Activated T-helper 17 cell treated with anti-CD3 and anti-CD28 coated beads, Interleukin-2, amount 50 U/mL, for 72 hours (primary cell): ENCODE data around the gene SLC2A14. TPM values are rescaled to one million over a fixed set of nuclear protein-coding genes. Genes with fewer than 3 reads are reported as not detected.
A peak's percentile ranks its signal among the peaks of the same experiment; 100 is the strongest.
"Not testable (repeated sequence)": the region's sequence is repeated elsewhere in the genome, so short reads cannot be mapped to it uniquely, and the experiment has no call there.

Source experiments
- ATAC-seq: fragments of 150-1000 bp; cut with Tn5 transposase; replicated peaks from 2 replicates; pipeline ENCODE4 v1.10.0; 2021; ENCODE audit warnings: mild to moderate bottlenecking, moderate library complexity
- H3K27ac Mint-ChIP-seq: one replicate; pipeline ENCODE4 v1.8.0; 2022; ENCODE audit warnings: mixed read lengths
- H3K27me3 Mint-ChIP-seq: one replicate; pipeline ENCODE4 v1.8.0; 2022; ENCODE audit warnings: mixed read lengths
- H3K36me3 Mint-ChIP-seq: one replicate; pipeline ENCODE4 v1.8.0; 2022; ENCODE audit warnings: low read depth, mild to moderate bottlenecking, mixed read lengths
- H3K4me1 Mint-ChIP-seq: one replicate; pipeline ENCODE4 v1.8.0; 2022; ENCODE audit warnings: mixed read lengths
- H3K4me3 Mint-ChIP-seq: one replicate; pipeline ENCODE4 v1.8.0; 2022; ENCODE audit warnings: mild to moderate bottlenecking, mixed read lengths
- H3K9me3 Mint-ChIP-seq: one replicate; pipeline ENCODE4 v1.8.0; 2022; ENCODE audit warnings: mixed read lengths
- total RNA-seq, 2 donors: library from RNA; stranded (reverse); gene quantifications; one replicate each; pipeline ENCODE4 v1.2.3, GENCODE V29; 2022

Gene SLC2A14
- total RNA-seq, 2 donors from 2014 or later, result 0.58 to 2.3 TPM

DNA sequence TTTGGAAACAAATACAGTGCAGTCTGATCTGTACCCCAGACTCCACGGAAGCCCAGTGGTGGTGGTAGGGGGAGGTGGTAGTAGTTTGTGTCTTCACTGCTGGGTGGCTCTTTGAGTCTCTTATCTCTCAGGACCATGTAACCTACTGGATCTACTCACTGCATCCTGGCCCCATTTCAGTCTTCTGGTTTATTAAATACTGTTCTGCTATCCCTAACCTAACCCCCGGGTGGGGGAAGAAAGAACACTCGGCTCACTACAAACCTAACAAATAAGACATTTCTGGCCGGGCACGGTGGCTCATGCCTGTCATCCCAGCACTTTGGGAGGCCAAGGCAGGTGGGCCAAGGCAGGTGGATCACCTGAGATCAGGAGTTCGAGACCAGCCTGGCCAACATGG is 39.5 kb downstream of the SLC2A14 start:
- ATAC-seq, H3K9me3 Mint-ChIP-seq, H3K27me3 Mint-ChIP-seq, H3K4me3 Mint-ChIP-seq, H3K36me3 Mint-ChIP-seq, H3K4me1 Mint-ChIP-seq: not testable (repeated sequence)
- peak overlapping the region; percentile 66 for H3K27ac Mint-ChIP-seq

DNA sequence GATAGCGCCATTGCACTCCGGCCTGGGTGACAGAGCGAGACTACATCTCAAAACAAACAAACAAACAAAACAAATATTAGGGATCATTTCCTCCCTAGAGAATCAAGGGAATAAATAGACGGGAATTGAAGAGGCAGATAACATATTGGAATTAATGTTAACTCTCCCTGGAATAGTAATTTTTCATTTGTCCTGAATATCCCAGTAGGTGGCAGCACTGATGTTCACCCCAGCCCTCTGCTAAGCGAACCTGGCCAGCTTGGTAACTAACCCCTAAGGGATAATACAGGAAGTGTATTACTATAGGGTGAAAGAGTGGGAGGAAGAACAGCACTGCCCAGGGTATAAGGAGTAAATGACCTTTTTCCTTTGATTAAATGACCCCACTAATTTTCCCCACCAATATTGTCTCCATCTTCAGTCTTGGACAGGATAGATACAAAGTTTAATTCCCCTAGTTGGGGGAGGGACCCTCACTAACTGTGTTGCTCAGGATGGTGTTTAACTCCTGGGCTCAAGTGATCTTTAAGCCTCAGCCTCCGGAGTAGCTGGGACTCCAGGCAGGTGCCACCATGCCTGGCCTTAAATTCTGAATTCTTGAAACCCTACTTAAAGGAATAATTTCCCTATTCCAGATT is 40.5 kb downstream of the SLC2A14 start:
- Mint-ChIP-seq H3K36me3 (no peaks in the 10 kb centered on the region), H3K27ac (peak overlapping the region; percentile 66), H3K9me3 (no peaks in the 10 kb centered on the region), H3K4me1 (no peaks in the 10 kb centered on the region), H3K27me3 (no peaks in the 10 kb centered on the region), H3K4me3 (no peak overlapping the region)
- ATAC-seq, result peak; percentile 96

DNA sequence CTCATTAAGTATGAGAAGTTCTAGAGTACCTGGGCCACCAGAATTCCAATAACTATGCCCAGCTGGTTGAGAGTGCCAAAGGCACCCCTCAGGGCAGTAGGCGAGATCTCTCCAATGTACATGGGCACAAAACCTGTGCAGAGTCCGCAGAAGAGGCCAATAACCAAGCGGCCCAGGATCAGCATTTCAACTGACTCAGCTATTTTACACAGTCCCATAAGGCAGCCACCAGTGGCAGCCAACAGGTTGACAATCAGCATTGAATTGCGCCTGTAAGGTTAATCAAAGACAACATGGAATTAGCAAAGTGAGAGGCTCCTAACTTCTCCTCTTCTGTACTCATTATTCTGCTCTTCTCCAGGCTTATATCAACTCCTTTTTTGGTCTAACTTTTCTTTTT is 43.0 kb downstream of the SLC2A14 start:
- H3K36me3 Mint-ChIP-seq, ATAC-seq, H3K27me3 Mint-ChIP-seq, H3K27ac Mint-ChIP-seq, H3K9me3 Mint-ChIP-seq, H3K4me3 Mint-ChIP-seq, H3K4me1 Mint-ChIP-seq: not testable (repeated sequence)

DNA sequence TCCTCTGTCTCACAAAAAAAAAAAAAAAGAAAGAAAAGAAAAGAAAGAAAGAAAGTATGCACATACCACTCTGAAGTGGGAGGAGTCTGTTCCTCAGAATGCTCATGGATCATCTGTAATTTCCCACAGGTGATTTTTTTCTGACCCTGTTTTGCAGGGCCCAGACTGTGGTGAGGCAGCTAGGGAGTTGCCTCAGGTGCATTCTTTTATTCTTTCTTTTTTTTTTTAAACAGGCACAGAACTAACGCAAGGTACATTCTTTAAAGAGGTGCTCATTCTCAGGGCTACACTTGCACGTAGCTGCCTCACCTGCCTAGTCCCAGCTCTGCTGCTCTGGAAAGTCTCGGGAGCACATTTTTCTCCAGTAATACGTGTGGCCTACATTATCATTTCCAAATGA is 47.0 kb downstream of the SLC2A14 start:
- not testable (repeated sequence) for H3K27ac Mint-ChIP-seq, ATAC-seq, H3K4me1 Mint-ChIP-seq, H3K36me3 Mint-ChIP-seq, H3K9me3 Mint-ChIP-seq, H3K27me3 Mint-ChIP-seq, H3K4me3 Mint-ChIP-seq

DNA sequence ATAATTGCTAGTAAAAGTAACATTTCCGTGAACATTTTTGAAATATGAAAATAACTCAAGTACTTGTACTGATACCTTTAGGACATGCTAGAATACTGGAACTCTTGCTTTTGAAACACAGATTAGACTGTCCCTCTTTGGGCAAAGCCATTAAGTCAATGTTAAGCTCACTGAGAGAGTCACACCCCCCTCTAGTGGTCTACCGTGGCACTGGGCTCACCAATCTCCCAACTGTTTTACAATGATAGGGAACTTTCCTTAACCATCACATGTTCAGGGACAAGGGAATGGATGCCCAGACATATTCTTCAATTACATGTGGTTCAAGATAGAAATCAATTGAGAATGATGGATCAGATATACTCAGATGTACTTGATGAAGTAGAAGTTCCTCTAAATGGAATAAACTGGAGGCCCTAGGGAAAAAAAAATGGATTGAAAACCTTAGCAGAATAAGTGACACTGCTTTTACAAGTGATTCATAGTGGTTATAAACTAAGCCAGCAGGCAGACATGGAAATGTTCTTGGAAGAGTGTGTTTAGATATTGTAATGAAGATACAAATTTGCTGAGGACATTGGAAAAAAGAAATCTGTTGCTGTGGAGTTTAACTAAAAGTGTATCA is 65.7 kb downstream of the SLC2A14 start:
- Mint-ChIP-seq H3K36me3 (no peaks in the 10 kb centered on the region), H3K4me1 (no peaks in the 10 kb centered on the region), H3K27me3 (peaks cover 3% of the 10 kb centered on the region), H3K9me3 (no peaks in the 10 kb centered on the region), H3K4me3 (no peak overlapping the region), H3K27ac (no peak overlapping the region)
- peak; percentile 74 for ATAC-seq

DNA sequence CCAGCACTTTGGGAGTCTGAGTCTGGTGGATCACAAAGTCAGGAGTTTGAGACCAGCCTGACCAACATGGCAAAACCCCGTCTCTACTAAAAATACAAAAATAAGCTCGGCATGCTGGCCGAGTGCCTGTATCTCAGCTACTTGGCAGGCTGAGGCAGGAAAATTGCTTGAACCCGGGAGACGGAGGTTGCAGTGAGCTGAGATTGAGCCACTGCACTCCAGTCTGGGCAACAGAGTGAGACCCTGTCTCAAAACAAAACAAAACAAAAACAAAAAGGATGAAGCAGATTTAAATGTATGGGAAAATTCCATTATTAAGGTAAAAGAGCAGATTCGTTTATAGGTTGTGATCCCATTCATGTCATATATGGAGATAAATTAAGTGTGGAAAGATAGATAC is 66.4 kb downstream of the SLC2A14 start:
- ATAC-seq, H3K27ac Mint-ChIP-seq, H3K36me3 Mint-ChIP-seq: not testable (repeated sequence)

DNA sequence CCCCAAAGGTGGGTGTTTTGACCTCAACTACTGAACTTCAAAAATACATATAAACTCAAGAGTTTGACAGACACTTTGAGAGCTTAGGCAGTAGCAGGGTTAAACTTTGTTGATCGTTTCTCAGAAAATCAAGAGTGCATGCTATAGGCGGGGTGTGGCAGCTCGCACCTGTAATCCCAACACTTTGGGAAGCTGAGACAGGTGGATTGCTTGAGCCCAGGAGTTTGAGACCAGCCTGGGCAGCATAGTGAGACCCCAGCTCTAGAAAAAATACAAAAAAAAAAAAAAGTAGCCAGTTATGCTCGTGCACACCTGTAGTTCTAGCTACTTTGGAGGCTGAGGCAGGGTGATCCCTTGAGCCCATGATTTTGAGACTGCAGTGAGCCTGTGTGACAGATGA is 71.3 kb downstream of the SLC2A14 start:
- Mint-ChIP-seq H3K36me3 (no peaks in the 10 kb centered on the region), H3K9me3 (no peaks in the 10 kb centered on the region), H3K4me3 (no peak overlapping the region), H3K4me1 (no peaks in the 10 kb centered on the region), H3K27ac (no peak overlapping the region), H3K27me3 (no peaks in the 10 kb centered on the region)
- ATAC-seq, result no peak

More for the DNA sequence above, 66.4 kb downstream of the SLC2A14 start:
- H3K9me3 Mint-ChIP-seq, H3K4me1 Mint-ChIP-seq, H3K4me3 Mint-ChIP-seq, H3K27me3 Mint-ChIP-seq: not testable (repeated sequence)

DNA sequence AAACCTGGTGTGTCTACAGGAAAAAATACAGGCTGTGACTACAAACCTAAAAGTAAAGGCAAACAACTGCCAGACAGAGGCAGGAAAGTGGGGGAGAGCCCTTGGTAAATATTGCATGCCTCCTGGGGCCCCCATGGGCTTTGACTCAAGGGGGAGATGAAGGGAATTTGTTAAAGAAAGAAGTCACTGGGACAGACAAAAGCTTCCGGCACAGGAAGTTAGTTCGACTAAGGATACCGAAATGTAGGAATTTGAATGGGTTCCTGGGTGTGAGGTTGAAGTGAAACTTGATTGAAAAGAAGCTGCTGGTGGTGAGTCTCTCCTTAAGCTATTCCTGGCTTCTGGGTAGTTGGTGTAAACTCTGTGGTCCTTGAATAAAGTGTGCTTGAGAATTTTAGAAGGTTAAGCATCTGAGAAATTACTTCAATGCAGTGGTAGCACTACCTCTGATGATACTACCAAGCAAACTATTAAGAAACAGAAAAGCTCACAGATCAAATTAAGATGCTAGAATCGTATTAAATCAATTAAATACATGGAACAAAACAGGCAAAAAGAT is 73.9 kb downstream of the SLC2A14 start:
- not testable (repeated sequence) for H3K4me3 Mint-ChIP-seq, H3K27me3 Mint-ChIP-seq, H3K27ac Mint-ChIP-seq, ATAC-seq, H3K9me3 Mint-ChIP-seq, H3K4me1 Mint-ChIP-seq, H3K36me3 Mint-ChIP-seq

DNA sequence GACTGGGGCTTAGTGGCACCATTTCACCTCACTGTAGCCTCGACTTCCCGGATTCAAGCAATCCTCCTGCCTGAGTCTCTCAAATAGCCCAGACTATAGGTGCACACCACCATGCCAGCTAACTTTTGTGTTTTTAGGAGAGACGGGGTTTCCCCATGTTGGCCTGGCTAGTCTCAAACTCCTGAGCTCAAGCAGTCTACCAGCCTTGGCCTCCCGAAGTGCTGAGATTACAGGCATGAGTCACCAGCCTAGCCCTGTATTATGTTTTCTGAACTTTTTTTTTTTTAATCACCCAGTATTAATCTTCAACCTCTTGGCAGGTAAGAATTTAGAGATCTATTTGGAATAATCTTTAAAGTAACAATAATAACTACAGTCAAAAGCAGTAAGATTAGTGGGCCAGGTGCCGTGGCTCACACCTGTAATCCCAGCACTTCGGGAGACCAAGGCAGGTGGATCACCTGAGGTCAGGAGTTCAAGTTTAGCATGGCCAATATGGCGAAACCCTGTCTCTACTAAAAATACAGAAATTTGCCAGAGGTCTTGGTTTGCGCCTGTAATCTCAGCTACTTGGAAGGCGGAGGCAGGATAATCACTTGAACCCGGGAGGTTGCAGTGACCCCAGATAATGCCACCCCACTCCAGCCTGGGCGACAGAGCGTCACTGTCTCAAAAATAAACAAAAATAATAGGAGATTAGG is 74.9 kb downstream of the SLC2A14 start:
- Mint-ChIP-seq H3K9me3 (no peaks in the 10 kb centered on the region), H3K4me3 (no peak overlapping the region), H3K36me3 (no peaks in the 10 kb centered on the region), H3K27ac (no peak overlapping the region), H3K27me3 (no peaks in the 10 kb centered on the region), H3K4me1 (no peaks in the 10 kb centered on the region)
- no peak for ATAC-seq

DNA sequence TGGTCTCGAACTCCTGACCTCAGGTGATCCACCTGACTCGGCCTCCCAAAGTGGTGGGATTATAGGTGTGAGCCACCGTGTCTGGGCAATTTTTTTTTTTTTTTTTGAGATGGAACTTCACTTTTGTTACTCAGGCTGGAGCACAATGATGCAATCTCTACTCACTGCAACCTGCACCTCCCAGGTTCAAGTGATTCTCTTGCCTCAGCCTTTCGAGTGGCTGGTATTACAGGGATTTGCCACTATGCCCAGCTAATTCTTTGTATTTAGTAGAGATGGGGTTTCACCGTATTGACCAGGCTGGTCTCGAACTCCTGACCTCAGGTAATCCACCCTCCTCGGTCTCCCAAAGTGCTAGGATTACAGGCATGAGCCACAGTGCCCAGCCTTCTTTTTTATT is 75.4 kb downstream of the SLC2A14 start:
- ATAC-seq, H3K36me3 Mint-ChIP-seq, H3K4me1 Mint-ChIP-seq, H3K4me3 Mint-ChIP-seq, H3K27me3 Mint-ChIP-seq, H3K9me3 Mint-ChIP-seq, H3K27ac Mint-ChIP-seq: not testable (repeated sequence)

DNA sequence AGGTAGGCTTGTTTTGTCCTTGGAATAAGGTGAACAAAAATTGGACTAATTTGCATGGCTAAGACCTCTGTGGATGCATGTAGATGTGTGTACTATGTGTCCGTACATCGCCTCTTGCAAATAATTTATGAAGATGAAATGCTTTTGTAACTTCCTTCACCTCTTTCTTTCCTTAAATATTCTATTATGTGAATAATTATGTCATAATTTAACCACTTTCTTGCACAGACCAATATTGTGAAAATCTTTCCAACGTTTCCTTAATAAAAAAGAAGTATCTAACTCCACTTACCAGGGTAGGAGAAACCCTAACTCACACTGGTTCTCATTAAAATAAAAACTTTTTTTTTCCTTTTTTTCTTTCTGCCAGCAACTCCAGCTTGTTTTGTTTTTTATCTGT is 79.5 kb downstream of the SLC2A14 start:
- ATAC-seq, result no peak
- Mint-ChIP-seq H3K36me3 (no peaks in the 10 kb centered on the region), H3K27ac (no peak overlapping the region), H3K9me3 (no peaks in the 10 kb centered on the region), H3K4me1 (no peaks in the 10 kb centered on the region), H3K4me3 (no peak overlapping the region), H3K27me3 (peaks cover 4% of the 10 kb centered on the region)

DNA sequence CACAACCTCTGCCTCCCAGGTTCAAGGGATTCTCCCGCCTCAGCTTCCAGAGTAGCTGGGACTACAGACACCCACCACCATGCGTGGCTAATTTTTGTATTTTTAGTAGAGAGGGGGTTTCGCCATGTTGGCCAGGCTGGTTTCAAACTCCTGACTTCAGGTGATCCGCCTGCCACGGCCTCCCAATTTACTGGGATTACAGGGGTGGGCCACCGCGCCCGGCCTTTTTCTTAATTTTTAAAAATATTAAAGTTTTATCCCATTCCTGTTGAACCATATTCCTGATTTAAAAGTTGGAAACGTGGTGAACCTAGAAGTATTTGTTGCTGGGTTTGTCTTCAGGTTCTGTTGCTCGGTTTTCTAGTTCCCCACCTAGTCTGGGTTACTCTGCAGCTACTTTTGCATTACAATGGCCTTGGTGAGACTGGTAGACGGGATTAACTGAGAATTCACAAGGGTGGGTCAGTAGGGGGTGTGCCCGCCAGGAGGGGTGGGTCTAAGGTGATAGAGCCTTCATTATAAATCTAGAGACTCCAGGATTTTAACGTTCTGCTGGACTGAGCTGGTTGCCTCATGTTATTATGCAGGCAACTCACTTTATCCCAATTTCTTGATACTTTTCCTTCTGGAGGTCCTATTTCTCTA is 83.7 kb downstream of the SLC2A14 start, which contains the start of gene NANOG:
Gene NANOG (plus strand): TSS at position 519 of the 645 bp plus-strand sequence. CDS start 213 bp downstream, outside the sequence.
- H3K4me1 Mint-ChIP-seq, H3K27ac Mint-ChIP-seq, H3K4me3 Mint-ChIP-seq, ATAC-seq, H3K36me3 Mint-ChIP-seq, H3K27me3 Mint-ChIP-seq, H3K9me3 Mint-ChIP-seq: not testable (repeated sequence)

DNA sequence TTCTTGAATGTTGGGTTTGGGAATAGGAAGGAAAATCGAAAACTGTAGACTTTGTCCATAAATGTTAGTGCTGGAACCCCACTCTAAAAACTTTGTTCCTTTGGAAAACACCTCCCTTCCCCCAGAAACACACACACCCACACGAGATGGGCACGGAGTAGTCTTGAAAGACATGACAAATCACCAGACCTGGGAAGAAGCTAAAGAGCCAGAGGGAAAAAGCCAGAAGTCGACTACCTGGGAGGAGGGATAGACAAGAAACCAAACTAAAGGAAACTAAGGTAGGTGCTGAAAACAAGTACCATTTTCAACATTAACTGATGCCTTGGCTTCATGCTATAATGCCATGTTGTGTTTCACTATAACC is 84.4 kb downstream of the SLC2A14 start:
- no peaks in the 10 kb centered on the region for H3K4me1 Mint-ChIP-seq
- no peak overlapping the region for H3K27ac Mint-ChIP-seq
- H3K9me3 Mint-ChIP-seq, result no peaks in the 10 kb centered on the region
- peaks cover 7% of the 10 kb centered on the region for H3K27me3 Mint-ChIP-seq
- ATAC-seq, result no peak
- H3K4me3 Mint-ChIP-seq, result no peak overlapping the region
- no peaks in the 10 kb centered on the region for H3K36me3 Mint-ChIP-seq

DNA sequence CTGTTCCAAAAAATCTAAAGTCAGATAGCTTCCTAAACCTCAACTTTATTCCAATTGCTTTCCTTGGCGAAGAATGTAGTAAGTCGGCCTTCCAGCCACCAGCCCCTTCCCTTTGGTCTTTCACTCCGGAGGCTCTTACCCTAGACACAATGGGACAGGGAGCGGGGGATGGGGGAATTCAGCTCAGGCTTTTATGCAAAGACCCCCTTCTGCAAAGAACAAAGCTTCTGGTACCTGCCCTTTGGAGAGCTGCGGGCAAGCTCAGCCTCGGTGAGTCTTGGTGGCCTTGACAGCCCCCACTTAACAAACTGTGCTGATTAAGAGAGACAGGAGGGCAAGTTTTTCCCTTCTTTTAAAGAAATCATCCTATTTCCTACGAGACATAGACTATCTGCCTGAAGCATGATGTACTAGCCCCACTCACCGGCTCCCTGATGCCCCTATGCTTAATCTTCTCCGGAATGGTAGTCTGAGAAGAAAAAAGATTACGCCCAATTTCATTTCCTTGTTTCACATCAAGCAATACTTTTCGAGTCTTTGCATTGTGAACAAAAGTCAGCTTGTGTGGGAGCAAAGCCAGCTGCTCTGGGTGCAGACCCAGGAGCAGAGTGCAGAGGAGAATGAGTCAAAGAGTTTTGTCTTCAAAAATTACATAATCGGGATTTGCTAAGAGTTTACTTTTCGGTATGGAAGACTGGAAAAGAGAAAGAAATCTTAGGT is 85.0 kb downstream of the SLC2A14 start:
- Mint-ChIP-seq H3K27me3 (peaks cover 7% of the 10 kb centered on the region), H3K4me1 (no peaks in the 10 kb centered on the region), H3K27ac (no peak overlapping the region), H3K9me3 (no peaks in the 10 kb centered on the region), H3K4me3 (no peak overlapping the region), H3K36me3 (no peaks in the 10 kb centered on the region)
- ATAC-seq, result no peak
